ENCODE results near the gene IGSF6. TPM values are rescaled to one million over a fixed set of nuclear protein-coding genes. Genes with fewer than 3 reads are reported as not detected.

Gene IGSF6
- total RNA-seq, 1 experiment from 2014 or later = not detected

GRCh38 chr16:21590796-21591195, 61.6 kb downstream of the IGSF6 start:
- in situ Hi-C loops (cut with HindIII; ENCODE audit: low pct_unique_long_range_greater_than_20kb, low sequenced_read_pairs) = no loop called here
- no peak for DNase-seq (ENCODE audit: low read depth)

GRCh38 chr16:21590287-21590686, 62.1 kb downstream of the IGSF6 start:
- in situ Hi-C loops (cut with HindIII; ENCODE audit: low pct_unique_long_range_greater_than_20kb, low sequenced_read_pairs) = no loop called here
- DNase-seq (ENCODE audit: low read depth) = no peak

- in situ Hi-C loops (cut with HindIII; ENCODE audit: low pct_unique_long_range_greater_than_20kb, low sequenced_read_pairs) = no loop called here
- DNase-seq (ENCODE audit: low read depth) = no peak
Measured at GRCh38 chr16:21589551-21589950, 62.9 kb downstream of the IGSF6 start.

Other genes starting within 250 kb of the IGSF6 start
- gene METTL9, start 53.0 kb downstream of the IGSF6 start, total RNA-seq (2014; rRNA removed; shearing (Covaris generic); ENCODE audit: low replicate concordance) = 238 and 278 TPM in 2 replicates
- gene OTOA, start 11.4 kb upstream of the IGSF6 start, total RNA-seq (2014; rRNA removed; shearing (Covaris generic); ENCODE audit: low replicate concordance) = not detected in 2 replicates
- gene NPIPB4, start 205.1 kb upstream of the IGSF6 start, total RNA-seq (2014; rRNA removed; shearing (Covaris generic); ENCODE audit: low replicate concordance) = 6.9 and 10.9 TPM in 2 replicates